Aortic smooth muscle cell (primary cell): ENCODE measurements around the gene CDC42EP3. TPM values are rescaled to one million over a fixed set of nuclear protein-coding genes. Genes with fewer than 3 reads are reported as not detected.

Experiments used
- total RNA-seq: library from RNA; depleted of rRNA; stranded (reverse); fragments of >200 nt; gene quantifications from 2 replicates; pipeline ENCODE4 v1.2.3, GENCODE V29; 2014

CDC42EP3 gene, protein sequence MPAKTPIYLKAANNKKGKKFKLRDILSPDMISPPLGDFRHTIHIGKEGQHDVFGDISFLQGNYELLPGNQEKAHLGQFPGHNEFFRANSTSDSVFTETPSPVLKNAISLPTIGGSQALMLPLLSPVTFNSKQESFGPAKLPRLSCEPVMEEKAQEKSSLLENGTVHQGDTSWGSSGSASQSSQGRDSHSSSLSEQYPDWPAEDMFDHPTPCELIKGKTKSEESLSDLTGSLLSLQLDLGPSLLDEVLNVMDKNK
- total RNA-seq = 4.5 and 8.9 TPM in 2 replicates

GRCh38 chr2:37671009-37671815, at the start of gene CDC42EP3:
Gene CDC42EP3 (minus strand): TSS chr2:37671642. CDS start chr2:37646587, 25,055 bp downstream.

